GM12878 (cell line): ENCODE results near the gene STK10. TPM values are rescaled to one million over a fixed set of nuclear protein-coding genes. Genes with fewer than 3 reads are reported as not detected.

Experiments
- BCL11A ChIP-seq: IDR thresholded peaks from 2 replicates; pipeline ENCODE4 v1.6.1; 2011; ENCODE audit warnings: low read depth, low read length
- BMI1 ChIP-seq: fragments of 450-650 bp; IDR thresholded peaks from 2 replicates; pipeline ENCODE4 v1.6.1; 2016; ENCODE audit warnings: mild to moderate bottlenecking, moderate library complexity, borderline replicate concordance
- CBX3 ChIP-seq: fragments of 200-600 bp; sonication (generic); IDR thresholded peaks from 2 replicates; pipeline ENCODE4 v1.6.1; 2016; ENCODE audit warnings: low read depth, borderline replicate concordance
- CEBPZ ChIP-seq: fragments of 150-350 bp; IDR thresholded peaks from 2 replicates; pipeline ENCODE4 v1.6.1; 2016; ENCODE audit warnings: low read depth, low read length
- CREB1 ChIP-seq: IDR thresholded peaks from 2 replicates; pipeline ENCODE4 v1.6.1; 2012; ENCODE audit warnings: low read depth, mild to moderate bottlenecking, inconsistent platforms
- IKZF1 ChIP-seq: fragments of 450-650 bp; conservative IDR thresholded peaks from 2 replicates; pipeline ENCODE4 v1.6.1; 2017; ENCODE audit warnings: antibody characterized with exemption, mild to moderate bottlenecking
- JUNB ChIP-seq: IDR thresholded peaks from 2 replicates; pipeline ENCODE4 v1.6.1; 2016; ENCODE audit warnings: antibody characterized with exemption, mild to moderate bottlenecking
- KLF5 ChIP-seq: fragments of 450-650 bp; IDR thresholded peaks from 2 replicates; pipeline ENCODE4 v1.6.1; 2014; ENCODE audit warnings: mild to moderate bottlenecking; ENCODE audit not compliant: partially characterized antibody
- MYC ChIP-seq: IDR thresholded peaks from 2 replicates; pipeline ENCODE4 v1.6.1; 2011; ENCODE audit warnings: mild to moderate bottlenecking, low read length, moderate library complexity, inconsistent platforms; ENCODE audit not compliant: insufficient read depth, insufficient replicate concordance, insufficient read length, severe bottlenecking
- NFYA ChIP-seq: IDR thresholded peaks from 2 replicates; pipeline ENCODE4 v1.6.1; 2011; ENCODE audit warnings: low read depth, mild to moderate bottlenecking, low read length, improper control_type of control experiment, borderline replicate concordance
- PAX8 ChIP-seq: fragments of 450-650 bp; IDR thresholded peaks from 2 replicates; pipeline ENCODE4 v1.6.1; 2017; ENCODE audit warnings: mild to moderate bottlenecking, moderate library complexity
- PML ChIP-seq: IDR thresholded peaks from 2 replicates; pipeline ENCODE4 v1.6.1; 2012; ENCODE audit warnings: low read length, inconsistent platforms
- POLR2AphosphoS2 ChIP-seq: IDR thresholded peaks from 2 replicates; pipeline ENCODE4 v1.6.1; 2011; ENCODE audit warnings: low read depth, mild to moderate bottlenecking, low read length, improper control_type of control experiment, moderate library complexity
- RAD51 ChIP-seq: fragments of 450-650 bp; IDR thresholded peaks from 2 replicates; pipeline ENCODE4 v1.6.1; 2016; ENCODE audit warnings: moderate library complexity, mild to moderate bottlenecking, inconsistent platforms
- RCOR1 ChIP-seq: conservative IDR thresholded peaks from 2 replicates; pipeline ENCODE4 v1.6.1; 2012; ENCODE audit warnings: low read depth, low read length, improper control_type of control experiment
- SIN3A ChIP-seq: IDR thresholded peaks from 2 replicates; pipeline ENCODE4 v1.6.1; 2012; ENCODE audit warnings: low read depth, low read length, improper control_type of control experiment
- SMC3 ChIP-seq: IDR thresholded peaks from 2 replicates; pipeline ENCODE4 v1.6.1; 2011; ENCODE audit warnings: low read length, improper control_type of control experiment, borderline replicate concordance
- SP1 ChIP-seq: IDR thresholded peaks from one replicate; pipeline ENCODE4 v1.6.1; 2011; ENCODE audit warnings: low read depth, low read length
- TCF7 ChIP-seq: IDR thresholded peaks from 2 replicates; pipeline ENCODE4 v1.6.1; 2014; ENCODE audit warnings: antibody characterized with exemption, borderline replicate concordance
- ZBTB4 ChIP-seq: fragments of 450-650 bp; formaldehyde crosslinking; IDR thresholded peaks from 2 replicates; pipeline ENCODE4 v1.4.0; 2022; ENCODE audit warnings: mild to moderate bottlenecking, moderate library complexity
- ZNF622 ChIP-seq: fragments of 450-650 bp; IDR thresholded peaks from 2 replicates; pipeline ENCODE4 v1.6.1; 2017; ENCODE audit warnings: mild to moderate bottlenecking, inconsistent platforms
- polyA plus RNA-seq, 11 experiments: library from polyadenylated mRNA; depleted of rRNA in 4 of 11; unstranded in 6 of 11; stranded (reverse) in 5 of 11; fragments of >200 nt; fragmentation: Nextera tagmentation in 4 of 11; fragmentation: Illumina TruSeq in 1 of 11; extraction: Ambion mirVana in 4 of 11; extraction: Trizol in 1 of 11; gene quantifications; 1 replicate in 1 of 11; 2 replicates in 10 of 11; pipeline versions ENCODE4 v1.2.1 to v1.2.3, GENCODE V29; 2011 to 2016; ENCODE audit warnings: inconsistent platforms in 2 of 11, missing spikeins in 2 of 11, low read depth in 1 of 11
- total RNA-seq, 4 experiments: library from RNA; depleted of rRNA in 3 of 4; stranded (reverse); fragments of >200 nt in 3 of 4; fragmentation: Illumina TruSeq in 1 of 4; extraction: Trizol in 1 of 4; gene quantifications; 2 replicates each; pipeline versions ENCODE4 v1.2.1 to v1.2.3, GENCODE V29; 2013 to 2021
- TF ChIP-seq, protein P1 (sequence below): IDR thresholded peaks from 2 replicates; pipeline ENCODE4 v1.6.1; 2011; ENCODE audit warnings: low read depth, mild to moderate bottlenecking, low read length, moderate library complexity, borderline replicate concordance; ENCODE audit errors: extremely low read depth
- TF ChIP-seq, protein P2 (sequence below): fragments of 150-350 bp; IDR thresholded peaks from 2 replicates; pipeline ENCODE4 v1.6.1; 2014; ENCODE audit warnings: mild to moderate bottlenecking, low read depth, low read length

Gene STK10
- total and polyA plus RNA-seq, 10 of the 15 experiments (the other 5 are each of a cell fraction or from before 2014, with no cell fraction given), result 14.2 to 96.4 (median 50.6) TPM

- TF ChIP-seq BMI1, result no peak
- TF ChIP-seq, protein P1, sequence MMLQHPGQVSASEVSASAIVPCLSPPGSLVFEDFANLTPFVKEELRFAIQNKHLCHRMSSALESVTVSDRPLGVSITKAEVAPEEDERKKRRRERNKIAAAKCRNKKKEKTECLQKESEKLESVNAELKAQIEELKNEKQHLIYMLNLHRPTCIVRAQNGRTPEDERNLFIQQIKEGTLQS, result no peak
- TF ChIP-seq PAX8, result no peak
- 0 out of 2 replicates have a peak, but pooled peaks have one; percentile 10 for TF ChIP-seq SMC3
- no peak for TF ChIP-seq PML
- no peak for TF ChIP-seq KLF5
- TF ChIP-seq MYC, result no peak
- TF ChIP-seq SP1, result no peak
- TF ChIP-seq ZBTB4 (CRISPR knock-in tag), result no peak
- no peak for TF ChIP-seq CBX3
- peak; percentile 61 for TF ChIP-seq BCL11A
- peak; percentile 92 for TF ChIP-seq IKZF1
- TF ChIP-seq NFYA, result no peak
- TF ChIP-seq, protein P2, sequence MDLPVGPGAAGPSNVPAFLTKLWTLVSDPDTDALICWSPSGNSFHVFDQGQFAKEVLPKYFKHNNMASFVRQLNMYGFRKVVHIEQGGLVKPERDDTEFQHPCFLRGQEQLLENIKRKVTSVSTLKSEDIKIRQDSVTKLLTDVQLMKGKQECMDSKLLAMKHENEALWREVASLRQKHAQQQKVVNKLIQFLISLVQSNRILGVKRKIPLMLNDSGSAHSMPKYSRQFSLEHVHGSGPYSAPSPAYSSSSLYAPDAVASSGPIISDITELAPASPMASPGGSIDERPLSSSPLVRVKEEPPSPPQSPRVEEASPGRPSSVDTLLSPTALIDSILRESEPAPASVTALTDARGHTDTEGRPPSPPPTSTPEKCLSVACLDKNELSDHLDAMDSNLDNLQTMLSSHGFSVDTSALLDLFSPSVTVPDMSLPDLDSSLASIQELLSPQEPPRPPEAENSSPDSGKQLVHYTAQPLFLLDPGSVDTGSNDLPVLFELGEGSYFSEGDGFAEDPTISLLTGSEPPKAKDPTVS, result no peak
- no peak; the same call in 1 of the 2 replicates for TF ChIP-seq JUNB
- no peak for TF ChIP-seq CREB1
- TF ChIP-seq RCOR1, result 0 out of 2 replicates have a peak, but pooled peaks have one; percentile 69
- TF ChIP-seq SIN3A, result no peak
- no peak for TF ChIP-seq POLR2AphosphoS2
- TF ChIP-seq CEBPZ, result no peak
- no peak for TF ChIP-seq ZNF622
- TF ChIP-seq RAD51, result no peak
- no peak for TF ChIP-seq TCF7
Measured at GRCh38 chr5:172150514-172151425, 37.3 kb downstream of the STK10 start (continued).
